HS-27A (cell line): ENCODE measurements around the gene PPP1R15B.

ENCODE experiments used
- DNase-seq: peaks from one replicate; pipeline ENCODE4 v3.0.0-alpha.2; 2012; ENCODE audit warnings: low read depth, missing footprints

PPP1R15B gene

GRCh38 chr1:204420039-204421004 lies 8.7 kb upstream of the PPP1R15B start:
- DNase-seq = no peak

GRCh38 chr1:204419064-204419403 lies 7.4 kb upstream of the PPP1R15B start:
- no peak for DNase-seq

- DNase-seq = no peak
These were observed 6.8 kb upstream of the PPP1R15B start for GRCh38 chr1:204418174-204419063.

GRCh38 chr1:204417074-204417997 lies 5.7 kb upstream of the PPP1R15B start:
- DNase-seq = peak; percentile 93

- DNase-seq = no peak
These were observed 5.0 kb upstream of the PPP1R15B start for GRCh38 chr1:204416589-204417073.

- no peak for DNase-seq
These were observed 3.7 kb upstream of the PPP1R15B start for GRCh38 chr1:204415351-204415750.

- no peak for DNase-seq
These were observed 2.4 kb upstream of the PPP1R15B start for GRCh38 chr1:204414016-204414415.

GRCh38 chr1:204413170-204413535 lies 1.5 kb upstream of the PPP1R15B start:
- DNase-seq = no peak

- no peak for DNase-seq
These were observed 748 bp downstream of the PPP1R15B start for GRCh38 chr1:204410688-204411450.

GRCh38 chr1:204409836-204410687 lies 1.6 kb downstream of the PPP1R15B start:
- DNase-seq = no peak

- DNase-seq = no peak
These were observed 2.5 kb downstream of the PPP1R15B start for GRCh38 chr1:204409123-204409522.

- DNase-seq = no peak
These were observed 3.0 kb downstream of the PPP1R15B start for GRCh38 chr1:204408602-204409001.

GRCh38 chr1:204408074-204408507 lies 3.5 kb downstream of the PPP1R15B start:
- no peak for DNase-seq

GRCh38 chr1:204407295-204407971 lies 4.2 kb downstream of the PPP1R15B start:
- DNase-seq = no peak

- no peak for DNase-seq
These were observed 5.0 kb downstream of the PPP1R15B start for GRCh38 chr1:204406621-204407020.

- no peak for DNase-seq
These were observed 5.6 kb downstream of the PPP1R15B start for GRCh38 chr1:204405988-204406387.

GRCh38 chr1:204404629-204405028 lies 7.0 kb downstream of the PPP1R15B start:
- no peak for DNase-seq

GRCh38 chr1:204402391-204402790 lies 9.2 kb downstream of the PPP1R15B start:
- DNase-seq = no peak

- DNase-seq = no peak
These were observed 9.9 kb downstream of the PPP1R15B start for GRCh38 chr1:204401730-204402129.
